Liver (tissue), 9 donors: ENCODE data around the gene ZMAT5. TPM values are rescaled to one million over a fixed set of nuclear protein-coding genes. Genes with fewer than 3 reads are reported as not detected.
A peak's percentile ranks its signal among the peaks of the same experiment; 100 is the strongest.

Source experiments
- DNase-seq: peaks from one replicate; pipeline ENCODE4 v3.0.0-alpha.2; 2017; ENCODE audit warnings: low spot score
- H3K27ac ChIP-seq, 2 donors: one replicate each; pipeline ENCODE4 v1.7.0; 2013; ENCODE audit warnings: inconsistent platforms in 2 of 2, low read length in 2 of 2, control low read depth in 1 of 2, low read depth in 1 of 2, mild to moderate bottlenecking in 1 of 2
- H3K27me3 ChIP-seq, 4 donors: one replicate each; pipeline versions ENCODE4 v1.6.1 to v1.7.0; 2013; ENCODE audit warnings: low read length in 3 of 4, inconsistent platforms in 1 of 4, mild to moderate bottlenecking in 1 of 4, moderate library complexity in 1 of 4; ENCODE audit not compliant: control insufficient read depth in 4 of 4, insufficient read depth in 4 of 4
- H3K36me3 ChIP-seq, 4 donors: one replicate each; pipeline versions ENCODE4 v1.6.1 to v1.7.0; 2013; ENCODE audit warnings: low read length in 3 of 4, mild to moderate bottlenecking in 3 of 4, low read depth in 1 of 4, moderate library complexity in 1 of 4; ENCODE audit not compliant: control insufficient read depth in 4 of 4, insufficient read depth in 3 of 4
- H3K4me1 ChIP-seq, 4 donors: one replicate each; pipeline versions ENCODE4 v1.6.1 to v1.7.0; 2013; ENCODE audit warnings: low read length in 3 of 4, mild to moderate bottlenecking in 3 of 4, moderate library complexity in 1 of 4; ENCODE audit not compliant: control insufficient read depth in 4 of 4, insufficient read depth in 4 of 4
- H3K4me3 ChIP-seq, 3 donors: one replicate each; pipeline versions ENCODE4 v1.6.1 to v1.7.0; 2013; ENCODE audit warnings: low read length in 3 of 3, control low read depth in 1 of 3, low read depth in 1 of 3, mild to moderate bottlenecking in 1 of 3
- H3K9ac ChIP-seq, 2 donors: one replicate each; pipeline ENCODE4 v1.7.0; 2013; ENCODE audit warnings: low read length in 2 of 2, mild to moderate bottlenecking in 2 of 2, moderate library complexity in 2 of 2, control low read depth in 1 of 2, low read depth in 1 of 2
- H3K9me3 ChIP-seq, 4 donors: one replicate each; pipeline versions ENCODE4 v1.6.1 to v1.7.0; 2013; ENCODE audit warnings: low read length in 3 of 4; ENCODE audit not compliant: control insufficient read depth in 4 of 4
- EGR1 ChIP-seq, 2 donors: IDR thresholded peaks; 2 replicates each; pipeline ENCODE4 v1.6.1; 2016 to 2018; ENCODE audit warnings: antibody characterized with exemption in 2 of 2, low read depth in 2 of 2
- FOXA1 ChIP-seq: IDR thresholded peaks from 2 replicates; pipeline ENCODE4 v1.6.1; 2016; ENCODE audit warnings: antibody characterized with exemption
- FOXA2 ChIP-seq: IDR thresholded peaks from 2 replicates; pipeline ENCODE4 v1.6.1; 2016; ENCODE audit warnings: antibody characterized with exemption
- GABPA ChIP-seq, 2 donors: IDR thresholded peaks in 1 of 2; conservative IDR thresholded peaks in 1 of 2; 2 replicates each; pipeline ENCODE4 v1.6.1; 2016; ENCODE audit warnings: antibody characterized with exemption in 2 of 2, mild to moderate bottlenecking in 1 of 2, moderate library complexity in 1 of 2
- HNF4A ChIP-seq, 2 donors: conservative IDR thresholded peaks; 2 replicates each; pipeline ENCODE4 v1.6.1; 2016; ENCODE audit warnings: antibody characterized with exemption in 2 of 2, mild to moderate bottlenecking in 2 of 2
- HNF4G ChIP-seq: IDR thresholded peaks from 2 replicates; pipeline ENCODE4 v1.6.1; 2016; ENCODE audit warnings: antibody characterized with exemption
- JUND ChIP-seq, 2 donors: IDR thresholded peaks; 2 replicates each; pipeline ENCODE4 v1.6.1; 2016; ENCODE audit warnings: antibody characterized with exemption in 2 of 2
- NR2F2 ChIP-seq: IDR thresholded peaks from 2 replicates; pipeline ENCODE4 v1.6.1; 2016; ENCODE audit warnings: antibody characterized with exemption
- RAD21 ChIP-seq, 2 donors: IDR thresholded peaks; 2 replicates each; pipeline ENCODE4 v1.6.1; 2016; ENCODE audit warnings: antibody characterized with exemption in 2 of 2, mild to moderate bottlenecking in 2 of 2
- RXRA ChIP-seq, 2 donors: IDR thresholded peaks; 2 replicates each; pipeline ENCODE4 v1.6.1; 2017 to 2018; ENCODE audit warnings: antibody characterized with exemption in 2 of 2, mild to moderate bottlenecking in 1 of 2
- SP1 ChIP-seq: IDR thresholded peaks from 2 replicates; pipeline ENCODE4 v1.6.1; 2018; ENCODE audit warnings: antibody characterized with exemption, mild to moderate bottlenecking
- TAF1 ChIP-seq: conservative IDR thresholded peaks from 2 replicates; pipeline ENCODE4 v1.6.1; 2016; ENCODE audit warnings: antibody characterized with exemption, mild to moderate bottlenecking
- YY1 ChIP-seq: IDR thresholded peaks from 2 replicates; pipeline ENCODE4 v1.6.1; 2016; ENCODE audit warnings: antibody characterized with exemption, mild to moderate bottlenecking
- WGBS: extraction: QIAGEN DNeasy Blood & Tissue Kit; methylation state at CpG from one replicate; pipeline ENCODE4 v1.1.7; 2013; 5-methylcytosine and 5-hydroxymethylcytosine counted together
- polyA plus RNA-seq, 2 donors: library from polyadenylated mRNA; stranded (reverse) in 1 of 2; unstranded in 1 of 2; fragments of 200-250 nt in 1 of 2; fragments of >200 nt in 1 of 2; fragmentation: Nextera tagmentation in 1 of 2; extraction: Ambion mirVana in 1 of 2; gene quantifications; one replicate each; pipeline versions ENCODE4 v1.2.1 to v1.2.3, GENCODE V29; 2013 to 2015
- total RNA-seq, 2 donors: library from RNA; depleted of rRNA; stranded (reverse); fragments of >200 nt; gene quantifications; one replicate each; pipeline ENCODE4 v1.2.3, GENCODE V29; 2014
- TF ChIP-seq, protein P1 (sequence below): IDR thresholded peaks from 2 replicates; pipeline ENCODE4 v1.6.1; 2016; ENCODE audit warnings: antibody characterized with exemption
- TF ChIP-seq, protein P2 (sequence below): IDR thresholded peaks from 2 replicates; pipeline ENCODE4 v1.6.1; 2016; ENCODE audit warnings: antibody characterized with exemption
- TF ChIP-seq, protein P3 (sequence below): IDR thresholded peaks from 2 replicates; pipeline ENCODE4 v1.6.1; 2016; ENCODE audit warnings: antibody characterized with exemption, mild to moderate bottlenecking
- TF ChIP-seq, protein P4 (sequence below): IDR thresholded peaks from 2 replicates; pipeline ENCODE4 v1.6.1; 2016; ENCODE audit warnings: antibody characterized with exemption
- TF ChIP-seq, protein P5 (sequence below): fragments of 150-350 bp; IDR thresholded peaks from 2 replicates; pipeline ENCODE4 v1.5.1; 2017; ENCODE audit warnings: improper control_type of control experiment, low read depth, low read length; ENCODE audit not compliant: missing input control
- donor health status: healthy.
- donor health status: healthy.
- donor health status: healthy.
- donor health status: healthy.
- donor health status: healthy.

ZMAT5 gene
- total and polyA plus RNA-seq, 4 donors = 9.2 to 18.8 (median 13.5) TPM

DNA sequence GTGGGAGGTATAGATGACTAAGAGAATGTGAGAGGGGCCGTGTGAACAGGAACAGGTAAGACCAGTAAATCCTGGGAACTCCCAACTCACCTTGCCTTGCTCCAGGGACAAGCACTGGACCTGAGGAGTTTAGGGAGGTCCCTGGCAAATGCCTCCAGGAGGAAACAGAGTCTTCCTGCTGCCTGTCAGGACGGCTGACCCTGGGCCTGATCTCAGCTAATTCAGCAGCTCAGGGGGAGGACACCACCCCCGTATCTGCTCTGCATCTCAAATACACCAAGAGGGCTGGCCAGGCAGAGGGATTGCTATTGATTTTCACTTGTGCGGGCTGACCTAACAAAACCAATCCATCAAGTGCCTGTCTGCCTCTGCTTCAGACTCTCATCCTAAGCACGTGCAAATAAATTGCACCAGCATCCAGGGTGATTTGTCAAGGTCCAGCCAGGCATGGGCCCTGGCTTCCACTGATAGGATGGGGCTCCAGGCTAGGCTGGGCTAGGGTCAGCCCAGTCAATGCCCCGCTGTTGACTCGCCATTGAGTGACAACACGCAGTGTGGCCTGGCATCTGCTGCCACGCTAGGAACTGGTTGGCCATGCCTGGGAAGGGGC, 20.7 kb upstream of the ZMAT5 start:
- Histone ChIP-seq H3K4me3 (no peak overlapping the region), H3K9ac (no peak overlapping the region), H3K36me3 (peaks cover 18 to 37% (median 23%) of the 10 kb centered on the region in 4 donors), H3K27ac (no peak overlapping the region), H3K4me1 (peaks cover 12 to 26% (median 21%) of the 10 kb centered on the region in 4 donors), H3K27me3 (no peaks in the 10 kb centered on the region), H3K9me3 (no peaks in the 10 kb centered on the region)
- WGBS = 42% methylated on average over 9 of the region's 9 CpGs
- TF ChIP-seq GABPA (IDR thresholded peaks at IDR 0.05 in 1 of 2, conservative IDR thresholded peaks at IDR 0.05 in 1 of 2) (peak in 1 of 2 donors; percentile 53), RAD21 (IDR thresholded peaks at IDR 0.05) (peak; percentile 26 to 49), HNF4G (no peak), FOXA2 (peak; percentile 57), JUND (IDR thresholded peaks at IDR 0.05) (peak in 1 of 2 donors; percentile 48), EGR1 (IDR thresholded peaks at IDR 0.05; ENCODE audit: low read depth in 2 of 2) (no peak), HNF4A (conservative IDR thresholded peaks at IDR 0.05) (peak; percentile 52 to 77), RXRA (IDR thresholded peaks at IDR 0.05) (peak; percentile 85 to 94), YY1 (peak; percentile 47), SP1 (peak; percentile 57), TAF1 (no peak), FOXA1 (peak; percentile 23), NR2F2 (no peak)
- TF ChIP-seq, protein P1, sequence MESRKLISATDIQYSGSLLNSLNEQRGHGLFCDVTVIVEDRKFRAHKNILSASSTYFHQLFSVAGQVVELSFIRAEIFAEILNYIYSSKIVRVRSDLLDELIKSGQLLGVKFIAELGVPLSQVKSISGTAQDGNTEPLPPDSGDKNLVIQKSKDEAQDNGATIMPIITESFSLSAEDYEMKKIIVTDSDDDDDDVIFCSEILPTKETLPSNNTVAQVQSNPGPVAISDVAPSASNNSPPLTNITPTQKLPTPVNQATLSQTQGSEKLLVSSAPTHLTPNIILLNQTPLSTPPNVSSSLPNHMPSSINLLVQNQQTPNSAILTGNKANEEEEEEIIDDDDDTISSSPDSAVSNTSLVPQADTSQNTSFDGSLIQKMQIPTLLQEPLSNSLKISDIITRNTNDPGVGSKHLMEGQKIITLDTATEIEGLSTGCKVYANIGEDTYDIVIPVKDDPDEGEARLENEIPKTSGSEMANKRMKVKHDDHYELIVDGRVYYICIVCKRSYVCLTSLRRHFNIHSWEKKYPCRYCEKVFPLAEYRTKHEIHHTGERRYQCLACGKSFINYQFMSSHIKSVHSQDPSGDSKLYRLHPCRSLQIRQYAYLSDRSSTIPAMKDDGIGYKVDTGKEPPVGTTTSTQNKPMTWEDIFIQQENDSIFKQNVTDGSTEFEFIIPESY = no peak
- TF ChIP-seq, protein P2, sequence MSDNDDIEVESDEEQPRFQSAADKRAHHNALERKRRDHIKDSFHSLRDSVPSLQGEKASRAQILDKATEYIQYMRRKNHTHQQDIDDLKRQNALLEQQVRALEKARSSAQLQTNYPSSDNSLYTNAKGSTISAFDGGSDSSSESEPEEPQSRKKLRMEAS = no peak
- TF ChIP-seq, protein P3, sequence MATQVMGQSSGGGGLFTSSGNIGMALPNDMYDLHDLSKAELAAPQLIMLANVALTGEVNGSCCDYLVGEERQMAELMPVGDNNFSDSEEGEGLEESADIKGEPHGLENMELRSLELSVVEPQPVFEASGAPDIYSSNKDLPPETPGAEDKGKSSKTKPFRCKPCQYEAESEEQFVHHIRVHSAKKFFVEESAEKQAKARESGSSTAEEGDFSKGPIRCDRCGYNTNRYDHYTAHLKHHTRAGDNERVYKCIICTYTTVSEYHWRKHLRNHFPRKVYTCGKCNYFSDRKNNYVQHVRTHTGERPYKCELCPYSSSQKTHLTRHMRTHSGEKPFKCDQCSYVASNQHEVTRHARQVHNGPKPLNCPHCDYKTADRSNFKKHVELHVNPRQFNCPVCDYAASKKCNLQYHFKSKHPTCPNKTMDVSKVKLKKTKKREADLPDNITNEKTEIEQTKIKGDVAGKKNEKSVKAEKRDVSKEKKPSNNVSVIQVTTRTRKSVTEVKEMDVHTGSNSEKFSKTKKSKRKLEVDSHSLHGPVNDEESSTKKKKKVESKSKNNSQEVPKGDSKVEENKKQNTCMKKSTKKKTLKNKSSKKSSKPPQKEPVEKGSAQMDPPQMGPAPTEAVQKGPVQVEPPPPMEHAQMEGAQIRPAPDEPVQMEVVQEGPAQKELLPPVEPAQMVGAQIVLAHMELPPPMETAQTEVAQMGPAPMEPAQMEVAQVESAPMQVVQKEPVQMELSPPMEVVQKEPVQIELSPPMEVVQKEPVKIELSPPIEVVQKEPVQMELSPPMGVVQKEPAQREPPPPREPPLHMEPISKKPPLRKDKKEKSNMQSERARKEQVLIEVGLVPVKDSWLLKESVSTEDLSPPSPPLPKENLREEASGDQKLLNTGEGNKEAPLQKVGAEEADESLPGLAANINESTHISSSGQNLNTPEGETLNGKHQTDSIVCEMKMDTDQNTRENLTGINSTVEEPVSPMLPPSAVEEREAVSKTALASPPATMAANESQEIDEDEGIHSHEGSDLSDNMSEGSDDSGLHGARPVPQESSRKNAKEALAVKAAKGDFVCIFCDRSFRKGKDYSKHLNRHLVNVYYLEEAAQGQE = peak; percentile 23
- TF ChIP-seq, protein P4, sequence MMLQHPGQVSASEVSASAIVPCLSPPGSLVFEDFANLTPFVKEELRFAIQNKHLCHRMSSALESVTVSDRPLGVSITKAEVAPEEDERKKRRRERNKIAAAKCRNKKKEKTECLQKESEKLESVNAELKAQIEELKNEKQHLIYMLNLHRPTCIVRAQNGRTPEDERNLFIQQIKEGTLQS = no peak
- TF ChIP-seq, protein P5, sequence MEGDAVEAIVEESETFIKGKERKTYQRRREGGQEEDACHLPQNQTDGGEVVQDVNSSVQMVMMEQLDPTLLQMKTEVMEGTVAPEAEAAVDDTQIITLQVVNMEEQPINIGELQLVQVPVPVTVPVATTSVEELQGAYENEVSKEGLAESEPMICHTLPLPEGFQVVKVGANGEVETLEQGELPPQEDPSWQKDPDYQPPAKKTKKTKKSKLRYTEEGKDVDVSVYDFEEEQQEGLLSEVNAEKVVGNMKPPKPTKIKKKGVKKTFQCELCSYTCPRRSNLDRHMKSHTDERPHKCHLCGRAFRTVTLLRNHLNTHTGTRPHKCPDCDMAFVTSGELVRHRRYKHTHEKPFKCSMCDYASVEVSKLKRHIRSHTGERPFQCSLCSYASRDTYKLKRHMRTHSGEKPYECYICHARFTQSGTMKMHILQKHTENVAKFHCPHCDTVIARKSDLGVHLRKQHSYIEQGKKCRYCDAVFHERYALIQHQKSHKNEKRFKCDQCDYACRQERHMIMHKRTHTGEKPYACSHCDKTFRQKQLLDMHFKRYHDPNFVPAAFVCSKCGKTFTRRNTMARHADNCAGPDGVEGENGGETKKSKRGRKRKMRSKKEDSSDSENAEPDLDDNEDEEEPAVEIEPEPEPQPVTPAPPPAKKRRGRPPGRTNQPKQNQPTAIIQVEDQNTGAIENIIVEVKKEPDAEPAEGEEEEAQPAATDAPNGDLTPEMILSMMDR = no peak
- DNase-seq = no peak
